ENCODE measurements around the gene EIF4G3.

EIF4G3 gene

DNA sequence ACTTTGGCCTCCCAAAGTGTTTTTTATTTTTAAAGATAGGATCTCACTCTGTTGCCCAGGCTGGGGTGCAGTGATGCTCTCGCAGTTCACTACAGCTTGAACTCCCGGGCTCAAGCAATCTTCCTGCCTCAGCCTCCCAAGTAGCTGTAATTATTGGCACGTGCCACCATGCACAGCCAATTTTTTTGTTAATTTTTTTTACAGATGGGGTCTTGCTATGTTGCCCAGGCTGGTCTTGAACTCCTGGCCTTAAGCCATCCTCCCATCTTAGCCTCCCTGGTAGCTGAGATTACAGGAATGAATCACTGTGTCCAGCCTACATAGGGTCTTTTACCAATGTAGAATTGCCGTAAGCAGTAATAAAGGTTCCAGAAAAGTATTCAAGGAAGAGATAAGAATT is 340.5 kb downstream of the EIF4G3 start:
- Histone ChIP-seq H3K27ac (ENCODE audit: low read depth, low read length) (no peak overlapping the region), H3K27me3 (ENCODE audit: low read length) (no peaks in the 10 kb centered on the region), H3K4me2 (ENCODE audit: low read depth, low read length, poor library complexity, severe bottlenecking) (no peak overlapping the region), H3K36me3 (ENCODE audit: low read length) (peaks cover 20% of the 10 kb centered on the region), H3K79me2 (ENCODE audit: insufficient read depth, low read length) (no peaks in the 10 kb centered on the region), H3K4me3 (ENCODE audit: insufficient read depth, low read length, poor library complexity, severe bottlenecking) (no peak overlapping the region), H2AFZ (ENCODE audit: low read depth, low read length, severe bottlenecking) (no peak overlapping the region), H3K9me3 (ENCODE audit: insufficient read depth, low read length) (no peaks in the 10 kb centered on the region), H3K9ac (ENCODE audit: low read length) (no peak overlapping the region), H3K9me2 (replicated peaks; ENCODE audit: insufficient read depth, low read length) (no peaks in the 10 kb centered on the region), H3F3A (ENCODE audit: insufficient read depth) (no peaks in the 10 kb centered on the region), H4K20me1 (ENCODE audit: low read depth, low read length) (no peaks in the 10 kb centered on the region)
- no peak for TF ChIP-seq EZH2phosphoT487 (conservative IDR thresholded peaks at IDR 0.05; ENCODE audit: low read length)
- TF ChIP-seq, protein P1, sequence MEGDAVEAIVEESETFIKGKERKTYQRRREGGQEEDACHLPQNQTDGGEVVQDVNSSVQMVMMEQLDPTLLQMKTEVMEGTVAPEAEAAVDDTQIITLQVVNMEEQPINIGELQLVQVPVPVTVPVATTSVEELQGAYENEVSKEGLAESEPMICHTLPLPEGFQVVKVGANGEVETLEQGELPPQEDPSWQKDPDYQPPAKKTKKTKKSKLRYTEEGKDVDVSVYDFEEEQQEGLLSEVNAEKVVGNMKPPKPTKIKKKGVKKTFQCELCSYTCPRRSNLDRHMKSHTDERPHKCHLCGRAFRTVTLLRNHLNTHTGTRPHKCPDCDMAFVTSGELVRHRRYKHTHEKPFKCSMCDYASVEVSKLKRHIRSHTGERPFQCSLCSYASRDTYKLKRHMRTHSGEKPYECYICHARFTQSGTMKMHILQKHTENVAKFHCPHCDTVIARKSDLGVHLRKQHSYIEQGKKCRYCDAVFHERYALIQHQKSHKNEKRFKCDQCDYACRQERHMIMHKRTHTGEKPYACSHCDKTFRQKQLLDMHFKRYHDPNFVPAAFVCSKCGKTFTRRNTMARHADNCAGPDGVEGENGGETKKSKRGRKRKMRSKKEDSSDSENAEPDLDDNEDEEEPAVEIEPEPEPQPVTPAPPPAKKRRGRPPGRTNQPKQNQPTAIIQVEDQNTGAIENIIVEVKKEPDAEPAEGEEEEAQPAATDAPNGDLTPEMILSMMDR (IDR thresholded peaks at IDR 0.05; ENCODE audit: insufficient read depth, low read length, poor library complexity, severe bottlenecking), result no peak

DNA sequence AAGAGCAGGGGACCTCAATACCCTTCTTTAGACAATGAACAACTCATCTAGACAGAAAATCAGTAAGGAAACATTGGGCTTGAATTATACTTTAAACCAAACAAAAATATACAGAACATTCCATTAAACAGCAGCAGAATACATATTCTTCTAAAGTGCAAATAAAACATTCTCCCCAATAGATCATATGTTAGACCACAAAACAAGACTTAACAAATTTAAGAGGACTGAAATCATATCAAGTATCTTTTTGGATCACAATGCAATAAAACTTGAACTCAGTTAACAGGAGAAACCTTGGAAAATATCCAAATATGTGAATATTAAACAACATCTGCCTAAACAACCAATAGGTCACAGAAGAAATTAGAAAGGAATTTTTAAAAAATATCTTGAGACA is 341.9 kb downstream of the EIF4G3 start:
- no peak overlapping the region for H3K9ac ChIP-seq (ENCODE audit: low read length)
- H3K4me3 ChIP-seq (ENCODE audit: insufficient read depth, low read length, poor library complexity, severe bottlenecking), result no peak overlapping the region
- no peaks in the 10 kb centered on the region for H3K9me2 ChIP-seq (replicated peaks; ENCODE audit: insufficient read depth, low read length)
- no peaks in the 10 kb centered on the region for H4K20me1 ChIP-seq (ENCODE audit: low read depth, low read length)
- no peaks in the 10 kb centered on the region for H3K27me3 ChIP-seq (ENCODE audit: low read length)
- no peak overlapping the region for H3K27ac ChIP-seq (ENCODE audit: low read depth, low read length)
- H3F3A ChIP-seq (ENCODE audit: insufficient read depth), result no peaks in the 10 kb centered on the region
- H3K9me3 ChIP-seq (ENCODE audit: insufficient read depth, low read length), result no peaks in the 10 kb centered on the region
- TF ChIP-seq, protein P1 (IDR thresholded peaks at IDR 0.05; ENCODE audit: insufficient read depth, low read length, poor library complexity, severe bottlenecking), result no peak
- no peak for TF ChIP-seq EZH2phosphoT487 (conservative IDR thresholded peaks at IDR 0.05; ENCODE audit: low read length)
- no peaks in the 10 kb centered on the region for H3K79me2 ChIP-seq (ENCODE audit: insufficient read depth, low read length)
- no peak overlapping the region for H3K4me2 ChIP-seq (ENCODE audit: low read depth, low read length, poor library complexity, severe bottlenecking)
- no peak overlapping the region for H2AFZ ChIP-seq (ENCODE audit: low read depth, low read length, severe bottlenecking)
- peaks cover 16% of the 10 kb centered on the region for H3K36me3 ChIP-seq (ENCODE audit: low read length)

DNA sequence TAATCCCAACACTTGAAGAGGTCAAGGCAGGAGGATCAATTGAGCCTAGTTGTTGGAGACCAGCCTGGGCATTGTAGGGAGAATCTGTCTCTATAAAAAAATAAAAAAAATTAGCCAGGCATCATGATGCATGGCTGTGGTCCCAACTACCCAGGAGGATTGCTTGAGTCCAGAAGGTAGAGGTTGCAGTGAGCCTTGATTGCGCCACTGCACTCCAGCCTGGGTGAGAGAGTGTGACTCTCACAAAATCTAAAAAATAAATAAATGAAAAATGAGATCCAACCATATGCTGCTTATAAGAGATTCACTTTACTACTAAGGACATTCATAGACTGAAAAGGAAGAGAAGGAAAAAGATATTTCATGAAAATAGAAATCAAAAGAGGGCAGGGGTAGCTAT is 342.5 kb downstream of the EIF4G3 start:
- H3K4me2 ChIP-seq (ENCODE audit: low read depth, low read length, poor library complexity, severe bottlenecking), result no peak overlapping the region
- no peaks in the 10 kb centered on the region for H3F3A ChIP-seq (ENCODE audit: insufficient read depth)
- no peaks in the 10 kb centered on the region for H4K20me1 ChIP-seq (ENCODE audit: low read depth, low read length)
- H3K9me2 ChIP-seq (replicated peaks; ENCODE audit: insufficient read depth, low read length), result no peaks in the 10 kb centered on the region
- no peak overlapping the region for H2AFZ ChIP-seq (ENCODE audit: low read depth, low read length, severe bottlenecking)
- no peak overlapping the region for H3K9ac ChIP-seq (ENCODE audit: low read length)
- TF ChIP-seq EZH2phosphoT487 (conservative IDR thresholded peaks at IDR 0.05; ENCODE audit: low read length), result no peak
- TF ChIP-seq, protein P1 (IDR thresholded peaks at IDR 0.05; ENCODE audit: insufficient read depth, low read length, poor library complexity, severe bottlenecking), result no peak
- no peaks in the 10 kb centered on the region for H3K9me3 ChIP-seq (ENCODE audit: insufficient read depth, low read length)
- H3K79me2 ChIP-seq (ENCODE audit: insufficient read depth, low read length), result no peaks in the 10 kb centered on the region
- peaks cover 16% of the 10 kb centered on the region for H3K36me3 ChIP-seq (ENCODE audit: low read length)
- no peak overlapping the region for H3K27ac ChIP-seq (ENCODE audit: low read depth, low read length)
- H3K27me3 ChIP-seq (ENCODE audit: low read length), result no peaks in the 10 kb centered on the region
- no peak overlapping the region for H3K4me3 ChIP-seq (ENCODE audit: insufficient read depth, low read length, poor library complexity, severe bottlenecking)
